Measurements from ENCODE around the gene FMO5.
A peak's percentile ranks its signal among the peaks of the same experiment; 100 is the strongest.
"Not testable (repeated sequence)": the region's sequence is repeated elsewhere in the genome, so short reads cannot be mapped to it uniquely, and the experiment has no call there.

FMO5 gene

DNA sequence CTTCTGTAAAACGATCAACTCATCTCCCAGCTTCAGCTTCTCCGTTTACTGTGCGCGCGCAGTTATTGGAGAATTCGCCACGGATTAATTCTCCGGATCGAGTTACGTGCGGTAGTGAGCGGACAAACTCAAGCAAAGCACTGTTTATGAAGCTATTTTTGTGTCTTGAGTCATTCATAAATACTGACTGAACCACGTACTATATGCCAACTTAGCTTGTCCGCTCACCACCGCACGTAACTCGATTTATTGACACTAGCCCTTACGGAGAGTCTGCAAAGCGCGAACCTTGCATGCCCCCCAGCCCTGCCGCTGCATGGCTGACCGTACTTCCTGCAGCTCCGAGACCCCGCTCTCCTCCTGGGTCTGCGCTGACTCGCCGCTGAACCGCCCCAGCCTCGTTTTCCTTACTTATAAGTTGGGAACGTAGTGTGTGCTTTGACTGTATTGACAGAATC, 18.1 kb upstream of the FMO5 start:
- Histone ChIP-seq H3K4me3 (peak overlapping the region; percentile 98 to 99), H3K36me3 (no peaks in the 10 kb centered on the region), H3K9me3 (no peaks in the 10 kb centered on the region), H3K27ac (peak overlapping the region; percentile 97 to 99), H3K4me1 (peaks cover 0 to 39% (median 11%) of the 10 kb centered on the region in 4 donors), H3K27me3 (no peaks in the 10 kb centered on the region)
- intact Hi-C loops (cut with DNase I; ENCODE audit: low total_unique reads), result no loop called here
- peak in 1 of 2 donors; percentile 46 for DNase-seq
- TF ChIP-seq, protein P1, sequence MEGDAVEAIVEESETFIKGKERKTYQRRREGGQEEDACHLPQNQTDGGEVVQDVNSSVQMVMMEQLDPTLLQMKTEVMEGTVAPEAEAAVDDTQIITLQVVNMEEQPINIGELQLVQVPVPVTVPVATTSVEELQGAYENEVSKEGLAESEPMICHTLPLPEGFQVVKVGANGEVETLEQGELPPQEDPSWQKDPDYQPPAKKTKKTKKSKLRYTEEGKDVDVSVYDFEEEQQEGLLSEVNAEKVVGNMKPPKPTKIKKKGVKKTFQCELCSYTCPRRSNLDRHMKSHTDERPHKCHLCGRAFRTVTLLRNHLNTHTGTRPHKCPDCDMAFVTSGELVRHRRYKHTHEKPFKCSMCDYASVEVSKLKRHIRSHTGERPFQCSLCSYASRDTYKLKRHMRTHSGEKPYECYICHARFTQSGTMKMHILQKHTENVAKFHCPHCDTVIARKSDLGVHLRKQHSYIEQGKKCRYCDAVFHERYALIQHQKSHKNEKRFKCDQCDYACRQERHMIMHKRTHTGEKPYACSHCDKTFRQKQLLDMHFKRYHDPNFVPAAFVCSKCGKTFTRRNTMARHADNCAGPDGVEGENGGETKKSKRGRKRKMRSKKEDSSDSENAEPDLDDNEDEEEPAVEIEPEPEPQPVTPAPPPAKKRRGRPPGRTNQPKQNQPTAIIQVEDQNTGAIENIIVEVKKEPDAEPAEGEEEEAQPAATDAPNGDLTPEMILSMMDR (IDR thresholded peaks at IDR 0.05), result no peak

DNA sequence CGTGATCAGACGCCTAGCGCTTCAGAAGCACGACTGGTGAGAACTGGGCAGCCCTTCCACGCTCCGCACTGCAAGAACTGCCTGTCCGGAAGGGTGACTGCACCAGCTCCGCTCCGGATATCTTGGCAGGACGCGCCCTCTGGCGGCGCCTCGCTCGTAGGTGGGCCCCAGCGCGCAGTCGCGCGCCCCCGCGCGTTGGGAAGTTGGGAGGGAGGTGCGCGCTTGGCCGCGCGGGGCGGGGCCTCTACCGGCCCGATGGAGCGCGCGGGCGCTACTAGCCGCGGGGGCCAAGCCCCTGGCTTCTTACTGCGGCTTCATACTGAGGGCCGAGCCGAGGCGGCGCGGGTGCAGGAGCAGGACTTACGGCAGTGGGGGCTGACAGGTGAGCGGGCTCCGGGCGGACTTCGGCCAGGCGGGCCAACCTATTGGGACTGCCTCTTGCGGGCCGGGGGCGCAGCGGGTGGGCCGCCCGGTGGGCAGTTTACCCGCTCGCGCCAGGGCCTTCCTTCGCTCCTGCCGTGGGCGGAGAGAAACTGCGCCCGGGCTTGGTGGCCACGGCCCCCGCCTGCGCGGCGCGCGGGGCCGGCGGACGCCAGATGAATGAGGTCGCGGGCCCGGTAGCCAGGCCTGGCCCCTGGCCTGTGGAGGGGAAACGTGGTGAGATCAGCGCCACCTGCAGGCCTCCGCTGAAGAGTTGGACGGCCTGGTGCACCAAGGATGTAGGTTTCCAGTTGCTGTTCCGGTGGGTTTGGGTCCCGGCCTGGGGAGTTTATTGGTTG, 17.5 kb upstream of the FMO5 start, which contains the start of gene CHD1L:
Gene CHD1L (plus strand): TSS at position 236 of the 779 bp plus-strand sequence. CDS start 20 bp downstream, at position 256.
- H3K9me3 ChIP-seq, result no peaks in the 10 kb centered on the region
- no peaks in the 10 kb centered on the region for H3K36me3 ChIP-seq
- H3K27ac ChIP-seq, result peak within 1 kb of the TSS; percentile 97 to 99
- TF ChIP-seq, protein P1 (IDR thresholded peaks at IDR 0.05), result peak; percentile 88 to 90
- peaks cover 0 to 37% (median 9%) of the 10 kb centered on the region in 4 donors for H3K4me1 ChIP-seq
- intact Hi-C loops (cut with DNase I; ENCODE audit: low total_unique reads), result loop anchor here (1.0 kb wide), 1 partner anchor 70 kb away; the partner anchor contains the start of gene PRKAB2
- no peaks in the 10 kb centered on the region for H3K27me3 ChIP-seq
- peak; percentile 95 to 98 for DNase-seq
- H3K4me3 ChIP-seq, result peak within 1 kb of the TSS; percentile 98 to 99

DNA sequence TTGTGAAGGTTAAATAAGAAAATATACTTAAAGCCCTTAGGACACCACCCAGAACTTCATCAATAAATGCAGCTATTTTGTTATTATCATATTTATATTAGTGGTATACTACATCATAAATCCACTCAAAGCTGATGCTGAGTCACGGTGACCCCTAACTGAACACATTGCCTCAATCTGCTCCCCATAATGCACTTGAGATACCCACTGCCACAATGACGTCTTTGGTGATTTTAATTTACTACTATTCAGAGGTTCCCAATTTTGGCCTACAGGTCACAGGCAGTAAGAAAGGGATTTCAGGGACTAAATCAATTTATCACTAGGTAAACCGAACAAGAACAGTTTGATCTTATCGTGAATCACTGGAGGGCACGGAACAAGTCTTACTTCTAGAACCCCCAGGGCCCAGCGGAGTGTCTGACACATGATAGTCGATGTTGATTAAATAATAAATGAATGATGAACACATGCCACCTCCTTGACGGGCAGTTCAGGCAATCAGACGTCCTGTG, 16.9 kb upstream of the FMO5 start:
- TF ChIP-seq, protein P1 (IDR thresholded peaks at IDR 0.05), result no peak
- Histone ChIP-seq H3K4me3 (peak overlapping the region; percentile 98 to 99), H3K9me3 (no peaks in the 10 kb centered on the region), H3K36me3 (no peaks in the 10 kb centered on the region), H3K27me3 (no peaks in the 10 kb centered on the region), H3K27ac (peak overlapping the region; percentile 97 to 99), H3K4me1 (peaks cover 0 to 31% (median 6%) of the 10 kb centered on the region in 4 donors)
- no peak for DNase-seq
- intact Hi-C loops (cut with DNase I; ENCODE audit: low total_unique reads), result loop anchor here (1.0 kb wide), 1 partner anchor 70 kb away; the partner anchor contains the start of gene PRKAB2

DNA sequence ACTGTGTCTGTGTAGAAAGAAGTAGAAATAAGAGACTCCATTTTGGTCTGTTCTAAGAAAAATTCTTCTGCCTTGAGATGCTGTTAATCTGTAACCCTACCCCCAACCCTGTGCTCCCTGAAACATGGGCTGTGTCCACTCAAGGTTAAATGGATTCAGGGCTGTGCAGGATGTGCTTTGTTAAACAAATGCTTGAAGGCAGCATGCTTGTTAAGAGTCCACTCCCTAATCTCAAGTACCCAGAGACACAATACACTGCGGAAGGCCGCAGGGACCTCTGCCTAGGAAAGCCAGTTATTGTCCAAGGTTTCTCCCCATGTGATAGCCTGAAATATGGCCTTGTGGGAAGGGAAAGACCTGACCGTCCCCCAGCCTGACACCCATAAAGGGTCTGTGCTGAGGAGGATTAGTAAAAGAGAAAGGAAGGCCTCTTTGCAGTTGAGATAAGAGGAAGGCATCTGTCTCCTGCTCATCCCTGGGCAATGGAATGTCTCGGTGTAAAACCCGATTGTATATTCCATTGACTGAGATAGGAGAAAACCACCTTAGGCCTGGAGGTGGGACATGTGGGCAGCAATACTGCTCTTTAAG, 15.1 kb upstream of the FMO5 start:
- H3K9me3 ChIP-seq; H3K27me3 ChIP-seq; intact Hi-C loops (cut with DNase I; ENCODE audit: low total_unique reads); H3K36me3 ChIP-seq; H3K4me3 ChIP-seq; DNase-seq; H3K27ac ChIP-seq: not testable (repeated sequence)
- peaks cover 0 to 23% (median 6%) of the 10 kb centered on the region in 4 donors for H3K4me1 ChIP-seq

DNA sequence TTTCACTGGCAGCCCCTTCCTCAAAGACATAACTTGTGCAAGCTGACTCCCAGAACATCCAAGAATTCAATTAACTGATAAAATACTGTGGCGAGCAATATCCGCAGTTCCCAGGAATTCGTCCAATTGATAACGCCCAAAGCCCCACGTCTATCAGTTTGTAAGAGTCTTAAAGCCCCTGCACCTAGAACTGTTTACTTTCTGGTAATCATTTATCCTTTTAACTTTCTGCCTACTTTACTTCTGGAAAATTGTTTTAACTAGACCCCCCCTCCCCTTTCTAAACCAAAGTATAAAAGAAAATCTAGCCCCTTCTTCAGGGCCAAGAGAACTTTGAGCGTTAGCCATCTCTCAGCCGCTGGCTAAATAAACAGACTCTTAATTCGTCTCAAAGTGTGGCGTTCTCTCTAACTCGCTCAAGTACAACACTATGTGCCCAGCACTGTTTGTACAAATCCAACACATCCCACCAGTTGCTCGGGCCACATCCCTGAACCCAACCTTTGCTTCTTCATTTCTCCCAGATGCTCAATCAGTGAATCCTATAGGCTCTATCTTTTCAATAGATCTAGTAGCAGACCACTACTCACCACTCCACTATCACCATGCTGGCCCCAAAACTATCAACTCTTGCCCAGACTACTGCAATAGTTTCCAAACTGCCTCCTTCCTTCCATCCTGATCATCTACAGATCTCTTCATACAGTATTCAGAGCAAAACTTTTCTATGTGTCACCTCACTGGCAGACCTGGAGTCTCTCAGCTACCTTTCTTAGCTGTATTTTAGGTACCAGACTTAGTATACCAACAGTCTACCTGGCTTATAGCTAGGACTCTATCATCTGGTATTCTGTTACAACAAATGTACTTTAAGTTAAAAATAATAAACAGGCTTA, 14.0 kb upstream of the FMO5 start:
- peaks cover 0 to 4% of the 10 kb centered on the region in 2 donors for H3K27me3 ChIP-seq
- no peak for DNase-seq
- H3K4me1 ChIP-seq, result peaks cover 0 to 13% (median 6%) of the 10 kb centered on the region in 4 donors
- H3K27ac ChIP-seq, result no peak overlapping the region
- intact Hi-C loops (cut with DNase I; ENCODE audit: low total_unique reads), result no loop called here
- H3K4me3 ChIP-seq, result no peak overlapping the region
- TF ChIP-seq, protein P1 (IDR thresholded peaks at IDR 0.05), result no peak
- H3K9me3 ChIP-seq, result no peaks in the 10 kb centered on the region
- no peaks in the 10 kb centered on the region for H3K36me3 ChIP-seq

Measured in tibial artery (tissue), 4 donors.